Thyroid gland (tissue), 4 donors: ENCODE results near the gene SEC31A. TPM values are rescaled to one million over a fixed set of nuclear protein-coding genes. Genes with fewer than 3 reads are reported as not detected.

Experiments used
- DNase-seq, 2 donors: peaks; one replicate each; pipeline ENCODE4 v3.0.0-alpha.2; 2019
- H3K27ac ChIP-seq, 3 donors: fragments of 200-600 bp; sonication (generic); 1 replicate in 2 of 3; 2 replicates in 1 of 3; pipeline ENCODE4 v1.5.1; 2016 to 2019; ENCODE audit warnings: mild to moderate bottlenecking in 1 of 3, moderate library complexity in 1 of 3
- H3K27me3 ChIP-seq: fragments of 200-600 bp; sonication (generic); one replicate; pipeline ENCODE4 v1.5.1; 2019
- H3K36me3 ChIP-seq, 2 donors: fragments of 200-600 bp; sonication (generic); one replicate each; pipeline ENCODE4 v1.5.1; 2016 to 2019
- H3K4me1 ChIP-seq, 2 donors: fragments of 200-600 bp; sonication (generic); one replicate each; pipeline ENCODE4 v1.5.1; 2017 to 2019
- H3K4me3 ChIP-seq, 3 donors: fragments of 200-600 bp; sonication (generic); replicated peaks in 1 of 3; 1 replicate in 2 of 3; 2 replicates in 1 of 3; pipeline ENCODE4 v1.5.1; 2016; ENCODE audit warnings: mild to moderate bottlenecking in 1 of 3
- H3K9me3 ChIP-seq: fragments of 200-600 bp; sonication (generic); one replicate; pipeline ENCODE4 v1.5.1; 2017
- POLR2A ChIP-seq, 2 donors: fragments of 450-650 bp; IDR thresholded peaks; one replicate each; pipeline ENCODE4 v1.6.1; 2017; ENCODE audit warnings: antibody characterized with exemption in 2 of 2, mild to moderate bottlenecking in 2 of 2, moderate library complexity in 1 of 2
- WGBS, 2 donors: methylation state at CpG; one replicate each; pipeline ENCODE4 v1.1.5; 2017; 5-methylcytosine and 5-hydroxymethylcytosine counted together
- intact Hi-C: fragments of 100-400 bp; cut with DNase I; formaldehyde crosslinking; loops from one replicate; pipeline ENCODE4 v1.15.1; 2023
- total RNA-seq, 4 donors: library from RNA; depleted of rRNA; stranded (reverse); fragments of >200 nt; gene quantifications; one replicate each; pipeline ENCODE4 v1.2.3, GENCODE V29; 2016
- TF ChIP-seq, protein P1 (sequence below), 6 experiments: fragments of 200-600 bp in 3 of 6; fragments of 450-650 bp in 3 of 6; sonication (generic) in 3 of 6; IDR thresholded peaks; one replicate each; pipeline ENCODE4 v1.5.1; 2016 to 2019; ENCODE audit warnings: antibody characterized with exemption in 6 of 6, mild to moderate bottlenecking in 2 of 6, inconsistent platforms in 1 of 6, moderate library complexity in 1 of 6

Gene SEC31A
- total RNA-seq, 4 donors from 2014 or later: 263 to 367 (median 292) TPM

DNA sequence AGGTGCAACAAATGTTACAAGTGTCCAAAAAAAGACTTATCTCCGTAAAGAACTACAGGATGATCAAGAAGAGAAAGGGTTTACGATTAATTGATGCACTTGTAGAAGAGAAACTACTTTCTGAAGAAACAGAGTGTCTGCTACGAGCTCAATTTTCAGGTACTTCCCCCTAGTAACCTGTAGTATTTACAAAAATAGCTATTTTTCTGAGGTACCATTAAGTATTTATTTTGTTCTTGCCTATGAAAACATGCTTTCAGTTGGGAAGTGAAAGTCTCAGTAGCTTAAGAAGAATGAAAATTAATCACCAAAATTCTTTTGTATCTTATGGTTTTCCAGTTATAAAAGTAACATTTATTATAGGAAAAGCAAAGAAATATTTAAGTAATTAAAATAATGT lies 15.5 kb upstream of the SEC31A start:
- no peak for DNase-seq
- H3K9me3 ChIP-seq: no peaks in the 10 kb centered on the region
- peak overlapping the region in 1 of 3 donors; percentile 21 for H3K27ac ChIP-seq
- TF ChIP-seq, protein P1, sequence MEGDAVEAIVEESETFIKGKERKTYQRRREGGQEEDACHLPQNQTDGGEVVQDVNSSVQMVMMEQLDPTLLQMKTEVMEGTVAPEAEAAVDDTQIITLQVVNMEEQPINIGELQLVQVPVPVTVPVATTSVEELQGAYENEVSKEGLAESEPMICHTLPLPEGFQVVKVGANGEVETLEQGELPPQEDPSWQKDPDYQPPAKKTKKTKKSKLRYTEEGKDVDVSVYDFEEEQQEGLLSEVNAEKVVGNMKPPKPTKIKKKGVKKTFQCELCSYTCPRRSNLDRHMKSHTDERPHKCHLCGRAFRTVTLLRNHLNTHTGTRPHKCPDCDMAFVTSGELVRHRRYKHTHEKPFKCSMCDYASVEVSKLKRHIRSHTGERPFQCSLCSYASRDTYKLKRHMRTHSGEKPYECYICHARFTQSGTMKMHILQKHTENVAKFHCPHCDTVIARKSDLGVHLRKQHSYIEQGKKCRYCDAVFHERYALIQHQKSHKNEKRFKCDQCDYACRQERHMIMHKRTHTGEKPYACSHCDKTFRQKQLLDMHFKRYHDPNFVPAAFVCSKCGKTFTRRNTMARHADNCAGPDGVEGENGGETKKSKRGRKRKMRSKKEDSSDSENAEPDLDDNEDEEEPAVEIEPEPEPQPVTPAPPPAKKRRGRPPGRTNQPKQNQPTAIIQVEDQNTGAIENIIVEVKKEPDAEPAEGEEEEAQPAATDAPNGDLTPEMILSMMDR (IDR thresholded peaks at IDR 0.05): no peak
- no peak for TF ChIP-seq POLR2A (IDR thresholded peaks at IDR 0.05)
- H3K27me3 ChIP-seq: no peaks in the 10 kb centered on the region
- H3K4me3 ChIP-seq: no peak overlapping the region
- intact Hi-C loops: no loop called here
- no peaks in the 10 kb centered on the region for H3K36me3 ChIP-seq
- 89 to 93% methylated on average over 3 of the region's 3 CpGs for WGBS, 2 donors
- no peaks in the 10 kb centered on the region for H3K4me1 ChIP-seq

DNA sequence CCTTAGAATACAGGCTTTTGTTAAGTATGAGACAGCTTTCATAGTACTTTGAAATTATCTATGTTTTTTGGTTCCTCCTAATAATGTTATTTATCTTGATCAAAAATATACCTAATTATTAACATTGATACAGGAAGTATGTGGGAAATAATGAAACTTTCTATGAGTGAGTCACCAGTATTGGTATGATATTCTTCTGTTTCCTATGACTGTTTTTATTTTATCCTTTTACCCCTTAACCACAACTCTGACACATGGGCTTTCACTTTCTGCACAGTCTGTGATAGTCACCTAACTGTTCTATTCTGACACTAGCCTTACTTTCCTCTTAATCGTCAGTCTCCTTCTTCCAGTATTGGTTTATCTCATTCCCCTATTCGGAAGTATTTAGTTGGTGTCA lies 14.3 kb upstream of the SEC31A start:
- H3K27ac ChIP-seq: no peak overlapping the region
- H3K9me3 ChIP-seq: no peaks in the 10 kb centered on the region
- H3K27me3 ChIP-seq: no peaks in the 10 kb centered on the region
- TF ChIP-seq POLR2A (IDR thresholded peaks at IDR 0.05): no peak
- TF ChIP-seq, protein P1 (IDR thresholded peaks at IDR 0.05): no peak
- intact Hi-C loops: no loop called here
- 83 to 88% methylated on average over 2 of the region's 2 CpGs for WGBS, 2 donors
- no peak for DNase-seq
- no peaks in the 10 kb centered on the region for H3K36me3 ChIP-seq
- no peaks in the 10 kb centered on the region for H3K4me1 ChIP-seq
- H3K4me3 ChIP-seq: no peak overlapping the region

DNA sequence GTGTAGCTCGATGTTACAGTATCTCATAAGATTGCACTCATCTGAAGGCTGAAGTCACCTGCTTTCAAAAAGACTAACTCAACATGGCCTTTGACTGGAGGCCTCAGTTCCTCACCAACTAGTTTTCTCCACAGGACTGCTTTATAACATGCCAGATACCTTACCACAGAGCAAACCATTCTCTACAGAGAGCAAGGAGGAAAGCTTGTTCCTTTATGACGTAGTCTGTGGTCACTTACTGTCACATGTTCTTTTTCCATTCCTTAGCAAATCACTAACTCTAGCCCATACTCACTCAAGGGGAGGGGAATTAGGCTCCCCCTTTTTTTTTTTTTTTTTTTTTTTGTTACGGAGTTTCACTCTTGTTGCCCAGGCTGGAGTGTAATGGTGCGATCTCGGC lies 12.8 kb upstream of the SEC31A start:
- no peaks in the 10 kb centered on the region for H3K27me3 ChIP-seq
- 93 to 99% methylated on average over 5 of the region's 5 CpGs for WGBS, 2 donors
- no peaks in the 10 kb centered on the region for H3K36me3 ChIP-seq
- H3K9me3 ChIP-seq: no peaks in the 10 kb centered on the region
- no peaks in the 10 kb centered on the region for H3K4me1 ChIP-seq
- intact Hi-C loops: no loop called here
- H3K4me3 ChIP-seq: no peak overlapping the region
- no peak for TF ChIP-seq POLR2A (IDR thresholded peaks at IDR 0.05)
- TF ChIP-seq, protein P1 (IDR thresholded peaks at IDR 0.05): no peak
- H3K27ac ChIP-seq: no peak overlapping the region
- DNase-seq: no peak

DNA sequence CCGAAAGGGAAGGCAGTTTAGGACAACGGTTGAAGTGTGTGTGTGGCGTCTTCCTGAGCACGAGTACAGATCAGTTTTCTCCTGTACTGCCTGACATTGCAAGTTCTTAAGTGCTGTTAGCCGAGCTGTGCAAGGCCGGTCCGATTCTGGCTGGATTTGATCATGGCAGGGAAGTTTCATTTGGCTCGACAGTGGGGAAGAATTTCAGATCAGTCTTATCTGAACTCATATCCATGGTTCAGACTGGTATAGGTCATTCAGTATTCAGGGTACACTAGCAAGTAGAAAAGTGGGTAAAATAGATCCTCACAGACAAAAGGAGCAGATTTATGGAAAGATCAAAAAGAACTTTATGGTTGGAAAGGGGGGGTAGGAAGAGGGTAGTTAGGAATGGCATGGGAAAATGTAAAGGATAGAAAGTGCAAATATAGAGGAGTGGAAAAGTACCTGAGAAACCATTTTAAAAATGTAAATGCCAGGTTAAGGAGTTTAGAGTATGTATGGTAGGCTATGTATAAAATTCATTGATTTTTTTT lies 10.3 kb upstream of the SEC31A start:
- WGBS, 2 donors: 0% methylated on average over 8 of the region's 8 CpGs
- no peaks in the 10 kb centered on the region for H3K36me3 ChIP-seq
- intact Hi-C loops: no loop called here
- H3K27me3 ChIP-seq: no peaks in the 10 kb centered on the region
- TF ChIP-seq, protein P1 (IDR thresholded peaks at IDR 0.05): no peak
- TF ChIP-seq POLR2A (IDR thresholded peaks at IDR 0.05): no peak
- H3K4me3 ChIP-seq: peak overlapping the region; percentile 26 to 45 (median 38)
- DNase-seq: no peak
- H3K27ac ChIP-seq: peak overlapping the region; percentile 95 to 99 (median 98)
- H3K4me1 ChIP-seq: peaks cover 9 to 16% of the 10 kb centered on the region in 2 donors
- H3K9me3 ChIP-seq: no peaks in the 10 kb centered on the region

DNA sequence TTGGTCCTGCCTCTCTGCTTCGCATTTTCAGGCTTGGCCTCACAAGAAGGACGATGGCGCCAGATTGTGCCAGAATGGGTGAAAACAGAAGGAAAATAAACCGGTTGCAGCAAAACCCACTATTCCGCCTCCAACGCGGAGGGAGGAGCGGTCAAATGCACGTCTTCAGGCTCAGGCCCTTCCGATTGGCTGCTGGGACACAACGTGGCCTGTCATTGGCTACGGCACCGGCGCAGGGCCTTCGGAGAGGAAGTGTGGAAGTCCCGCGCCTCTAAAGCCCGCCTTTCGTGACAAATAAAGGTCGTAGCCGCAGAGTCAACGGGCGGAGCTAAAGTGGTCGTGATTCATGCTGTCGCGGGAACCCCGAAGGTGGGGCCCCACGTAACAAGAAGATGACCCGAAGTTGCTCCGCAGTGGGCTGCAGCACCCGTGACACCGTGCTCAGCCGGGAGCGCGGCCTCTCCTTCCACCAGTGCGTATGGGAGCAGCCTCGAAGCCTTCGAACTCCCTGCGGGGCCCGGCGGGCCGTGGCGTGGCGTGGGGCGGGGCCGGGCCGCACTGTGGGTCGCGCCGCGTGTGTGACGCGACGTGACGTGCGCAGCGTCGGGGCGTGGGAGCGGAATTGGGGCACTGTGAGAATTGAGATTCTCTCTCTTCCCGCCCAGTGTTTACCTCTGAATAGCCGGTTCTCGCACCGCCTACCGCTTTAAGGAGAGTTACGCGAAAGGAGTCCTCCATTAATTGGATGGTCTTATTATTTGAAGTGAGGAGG lies 9.6 kb upstream of the SEC31A start, which contains the start of gene THAP9:
Gene THAP9, plus strand, starts transcription at position 325 of the 772 bp plus-strand sequence. Its CDS starts 68 bp downstream, at position 393.
- WGBS, 2 donors: 0% methylated on average over 33 to 40 of the region's 67 CpGs

More for the DNA sequence above, 9.6 kb upstream of the SEC31A start, which contains the start of gene THAP9:
- peaks cover 9 to 17% of the 10 kb centered on the region in 2 donors for H3K4me1 ChIP-seq
- peak within 1 kb of the TSS; percentile 38 to 66 (median 45) for H3K4me3 ChIP-seq
- H3K27me3 ChIP-seq: no peaks in the 10 kb centered on the region
- DNase-seq: peak; percentile 99
- intact Hi-C loops: no loop called here
- H3K9me3 ChIP-seq: no peaks in the 10 kb centered on the region
- no peaks in the 10 kb centered on the region for H3K36me3 ChIP-seq
- TF ChIP-seq, protein P1 (IDR thresholded peaks at IDR 0.05): no peak
- peak; percentile 62 to 81 for TF ChIP-seq POLR2A (IDR thresholded peaks at IDR 0.05)
- peak within 1 kb of the TSS; percentile 95 to 99 (median 98) for H3K27ac ChIP-seq
